ENCODE data around the gene PSMD9. TPM values are rescaled to one million over a fixed set of nuclear protein-coding genes. Genes with fewer than 3 reads are reported as not detected.
A peak's percentile ranks its signal among the peaks of the same experiment; 100 is the strongest.

Gene PSMD9
- polyA plus RNA-seq, 1 experiment, result 57.7 TPM

DNA sequence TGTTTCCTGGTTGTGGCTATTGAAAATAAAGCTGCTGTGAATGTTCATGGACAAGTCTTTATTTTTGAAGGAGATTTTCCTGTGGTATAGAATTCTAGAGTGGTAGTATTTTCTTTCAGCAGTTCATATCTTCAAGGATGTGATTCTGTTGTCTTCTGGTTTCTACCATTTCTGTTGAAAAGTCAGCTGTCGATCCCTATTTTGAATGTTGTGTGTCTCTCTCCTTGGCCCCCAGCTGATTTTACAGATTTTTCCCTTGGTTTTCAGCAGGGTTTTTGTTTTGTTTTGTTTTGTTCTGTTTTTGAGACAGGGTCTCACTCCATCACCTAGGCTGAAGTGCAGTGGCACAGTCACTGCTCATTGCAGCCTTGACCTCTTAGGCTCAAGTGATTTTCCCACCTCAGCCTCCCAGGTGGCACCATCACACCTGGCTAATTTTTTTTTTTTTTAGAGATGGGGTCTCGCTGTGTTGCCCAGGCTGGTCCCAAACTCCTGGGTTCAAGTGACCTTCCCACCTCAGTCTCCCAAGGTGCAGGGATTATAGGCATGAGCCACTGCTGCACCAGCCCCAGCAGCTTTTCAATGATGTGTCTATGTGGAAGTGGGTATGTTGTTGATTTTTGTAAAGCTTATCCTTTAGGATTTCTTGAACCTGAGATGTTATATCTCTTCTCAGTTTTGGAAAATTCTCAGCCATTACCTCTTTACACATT is 57.9 kb downstream of the PSMD9 start:
- H3K27ac ChIP-seq (ENCODE audit: low read depth, low read length), result no peak overlapping the region
- no peak overlapping the region for H3K4me3 ChIP-seq (ENCODE audit: low read depth, low read length)
- H3K27me3 ChIP-seq (ENCODE audit: control insufficient read depth, insufficient read depth, low read length), result no peaks in the 10 kb centered on the region
- TF ChIP-seq, protein P1, sequence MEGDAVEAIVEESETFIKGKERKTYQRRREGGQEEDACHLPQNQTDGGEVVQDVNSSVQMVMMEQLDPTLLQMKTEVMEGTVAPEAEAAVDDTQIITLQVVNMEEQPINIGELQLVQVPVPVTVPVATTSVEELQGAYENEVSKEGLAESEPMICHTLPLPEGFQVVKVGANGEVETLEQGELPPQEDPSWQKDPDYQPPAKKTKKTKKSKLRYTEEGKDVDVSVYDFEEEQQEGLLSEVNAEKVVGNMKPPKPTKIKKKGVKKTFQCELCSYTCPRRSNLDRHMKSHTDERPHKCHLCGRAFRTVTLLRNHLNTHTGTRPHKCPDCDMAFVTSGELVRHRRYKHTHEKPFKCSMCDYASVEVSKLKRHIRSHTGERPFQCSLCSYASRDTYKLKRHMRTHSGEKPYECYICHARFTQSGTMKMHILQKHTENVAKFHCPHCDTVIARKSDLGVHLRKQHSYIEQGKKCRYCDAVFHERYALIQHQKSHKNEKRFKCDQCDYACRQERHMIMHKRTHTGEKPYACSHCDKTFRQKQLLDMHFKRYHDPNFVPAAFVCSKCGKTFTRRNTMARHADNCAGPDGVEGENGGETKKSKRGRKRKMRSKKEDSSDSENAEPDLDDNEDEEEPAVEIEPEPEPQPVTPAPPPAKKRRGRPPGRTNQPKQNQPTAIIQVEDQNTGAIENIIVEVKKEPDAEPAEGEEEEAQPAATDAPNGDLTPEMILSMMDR (IDR thresholded peaks at IDR 0.05; ENCODE audit: low read depth, low read length), result no peak
- H3K9me3 ChIP-seq (ENCODE audit: control insufficient read depth, insufficient read depth, low read length), result peaks cover 5% of the 10 kb centered on the region; the same call in 1 of the 2 replicates
- CTCF ChIA-PET, result interaction anchor here (1.0 to 1.3 kb wide), 2 partner anchors 13 to 28 kb away, joined by 3 read pairs; partner anchors contain the start of gene CFAP251
- DNase-seq (ENCODE audit: low read depth, low spot score), result no peak
- POLR2A ChIA-PET, result no interaction called here

DNA sequence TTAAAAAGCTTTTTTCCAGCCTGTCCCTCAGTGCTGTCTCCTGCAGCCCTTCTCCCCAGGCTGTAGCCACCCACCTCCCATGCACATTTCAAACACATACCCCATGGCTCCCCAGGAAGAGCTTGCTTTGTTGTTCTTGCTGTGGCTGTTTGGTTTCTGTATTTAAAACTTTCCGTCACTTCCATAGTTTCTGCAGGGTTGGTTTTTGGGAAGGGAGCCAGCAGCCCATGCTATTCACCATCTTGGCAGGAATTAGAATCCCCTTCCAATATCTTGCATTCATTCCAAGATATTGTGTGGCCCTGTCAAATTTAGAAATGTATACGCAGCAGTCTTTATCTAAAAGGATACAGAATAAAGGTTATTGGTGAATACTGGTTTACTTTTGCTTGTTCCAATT is 59.4 kb downstream of the PSMD9 start:
- CTCF ChIA-PET, result no interaction called here
- TF ChIP-seq, protein P1 (IDR thresholded peaks at IDR 0.05; ENCODE audit: low read depth, low read length), result no peak
- Histone ChIP-seq H3K27ac (ENCODE audit: low read depth, low read length) (no peak overlapping the region), H3K4me3 (ENCODE audit: low read depth, low read length) (no peak overlapping the region), H3K9me3 (ENCODE audit: control insufficient read depth, insufficient read depth, low read length) (peaks cover 5% of the 10 kb centered on the region; the same call in 1 of the 2 replicates), H3K27me3 (ENCODE audit: control insufficient read depth, insufficient read depth, low read length) (no peaks in the 10 kb centered on the region)
- no peak for DNase-seq (ENCODE audit: low read depth, low spot score)
- POLR2A ChIA-PET, result no interaction called here

DNA sequence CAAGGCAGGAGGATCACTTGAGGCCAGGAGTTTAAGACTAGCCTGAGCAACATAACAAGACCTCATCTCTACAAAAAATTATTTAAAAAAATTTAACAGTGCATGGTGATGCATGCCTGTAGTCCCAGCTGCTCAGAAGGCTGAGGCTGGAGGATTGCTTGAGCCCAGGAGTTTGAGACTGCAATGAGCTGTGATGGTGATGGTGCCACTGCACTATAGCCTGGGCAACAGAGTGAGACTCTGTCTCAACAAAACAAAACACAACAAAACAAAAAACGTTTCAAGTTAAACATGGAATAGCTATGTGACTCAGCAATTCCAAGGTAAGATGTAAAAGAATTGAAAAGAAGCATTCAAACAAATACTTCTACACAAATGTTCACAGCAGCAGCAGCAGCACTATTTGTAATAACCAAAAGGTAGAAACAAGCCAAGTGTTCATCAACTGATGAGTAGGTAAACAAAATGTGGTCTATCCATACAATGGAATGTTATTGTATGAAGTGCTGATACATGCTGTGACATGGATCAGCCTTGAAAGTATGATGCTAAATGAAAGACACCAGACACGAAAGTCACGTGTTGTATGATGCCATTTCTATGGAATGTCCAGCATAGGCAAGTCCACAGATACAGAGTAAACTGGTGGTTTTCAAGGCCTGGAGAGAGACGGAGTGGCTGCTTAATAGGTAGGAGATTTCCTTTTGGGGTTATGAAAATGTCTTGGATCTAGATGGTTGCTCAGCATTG is 61.2 kb downstream of the PSMD9 start:
- ChIA-PET CTCF (interaction anchor here (1.2 kb wide), 1 partner anchor 155 kb away, joined by 3 read pairs; no protein-coding TSS in a partner anchor), POLR2A (interaction anchor here (0.7 to 1.1 kb wide), 3 partner anchors 25 to 131 kb away, joined by 3 to 5 read pairs (median 4); no protein-coding TSS in a partner anchor)
- Histone ChIP-seq H3K27ac (ENCODE audit: low read depth, low read length) (peak overlapping the region; percentile 94), H3K9me3 (ENCODE audit: control insufficient read depth, insufficient read depth, low read length) (peaks cover 5% of the 10 kb centered on the region; the same call in 1 of the 2 replicates), H3K4me3 (ENCODE audit: low read depth, low read length) (peak overlapping the region; percentile 39), H3K27me3 (ENCODE audit: control insufficient read depth, insufficient read depth, low read length) (no peaks in the 10 kb centered on the region)
- TF ChIP-seq, protein P1 (IDR thresholded peaks at IDR 0.05; ENCODE audit: low read depth, low read length), result no peak
- DNase-seq (ENCODE audit: low read depth, low spot score), result peak; percentile 92

- no peaks in the 10 kb centered on the region for H3K27me3 ChIP-seq (ENCODE audit: control insufficient read depth, insufficient read depth, low read length)
- H3K27ac ChIP-seq (ENCODE audit: low read depth, low read length), result no peak overlapping the region
- no peaks in the 10 kb centered on the region for H3K9me3 ChIP-seq (ENCODE audit: control insufficient read depth, insufficient read depth, low read length)
- no peak for DNase-seq (ENCODE audit: low read depth, low spot score)
- H3K4me3 ChIP-seq (ENCODE audit: low read depth, low read length), result no peak overlapping the region
- CTCF ChIA-PET, result no interaction called here
- POLR2A ChIA-PET, result no interaction called here
- TF ChIP-seq, protein P1 (IDR thresholded peaks at IDR 0.05; ENCODE audit: low read depth, low read length), result no peak
Measured at GRCh38 chr12:121953117-121953692, 64.6 kb downstream of the PSMD9 start.
